GM12878 (cell line): ENCODE results near the gene COX4I2. TPM values are rescaled to one million over a fixed set of nuclear protein-coding genes. Genes with fewer than 3 reads are reported as not detected.
A peak's percentile ranks its signal among the peaks of the same experiment; 100 is the strongest.
"Not testable (repeated sequence)": the region's sequence is repeated elsewhere in the genome, so short reads cannot be mapped to it uniquely, and the experiment has no call there.

ENCODE experiments used
- ATAC-seq: fragments of 200-7000 bp; cut with Tn5 transposase; 3 replicates; pipeline ENCODE4 v1.9.1; 2020; ENCODE audit warnings: mild to moderate bottlenecking, moderate library complexity
- BruUV-seq: library from RNA; stranded (reverse); fragments of 400-500 nt; replicated peaks from 2 replicates; lab custom pipeline; 2021; lab: Mats Ljungman, UMichigan
- CTCF ChIA-PET: fragments of 300-600 bp; sonication (Branson Sonifier 250); formaldehyde crosslinking; extraction: SDS; loops from one replicate; lab custom pipeline; 2021; ENCODE audit warnings: inconsistent platforms; lab: Yijun Ruan, JAX
- POLR2A ChIA-PET: fragments of 350-600 bp; formaldehyde crosslinking; extraction: SDS; loops from one replicate; lab custom pipeline; 2021; ENCODE audit warnings: inconsistent platforms; lab: Charles Lee
- RAD21 ChIA-PET: fragments of 300-600 bp; sonication (Branson Sonifier 250); formaldehyde crosslinking; loops from one replicate; lab custom pipeline; 2023; ENCODE audit warnings: antibody characterized with exemption; ENCODE audit not compliant: unreplicated experiment; lab: Charles Lee
- SMC1A ChIA-PET: fragments of 300-600 bp; sonication (Branson Sonifier 250); formaldehyde crosslinking; loops from one replicate; lab custom pipeline; 2023; ENCODE audit not compliant: unreplicated experiment, uncharacterized antibody; lab: Charles Lee
- DNase-seq: peaks from one replicate; pipeline ENCODE4 v3.0.0-alpha.2; 2011; ENCODE audit warnings: low read depth, low spot score
- FAIRE-seq: peaks from 3 replicates; lab custom pipeline; 2011; peaks lifted over from hg19 to GRCh38; lab: Jason Lieb, UNC
- H2AFZ ChIP-seq: 2 replicates; pipeline ENCODE4 v1.6.0; 2011; ENCODE audit warnings: low read depth, low read length, control low read depth; ENCODE audit not compliant: control insufficient read depth
- H3K27ac ChIP-seq: 2 replicates; pipeline ENCODE4 v1.5.1; 2011; ENCODE audit warnings: control low read depth; ENCODE audit not compliant: control insufficient read depth, insufficient read depth
- H3K27me3 ChIP-seq, 2 experiments: replicated peaks in 1 of 2; 2 replicates each; pipeline versions ENCODE4 v1.6.0 to v1.6.1; 2011; ENCODE audit warnings: low read length in 1 of 2; ENCODE audit not compliant: control insufficient read depth in 2 of 2, insufficient read depth in 2 of 2
- H3K36me3 ChIP-seq, 2 experiments: 2 replicates each; pipeline ENCODE4 v1.5.1; 2011; ENCODE audit warnings: low read length in 1 of 2; ENCODE audit not compliant: control insufficient read depth in 2 of 2, insufficient read depth in 2 of 2
- H3K4me1 ChIP-seq: 2 replicates; pipeline ENCODE4 v1.6.1; 2011; ENCODE audit warnings: mild to moderate bottlenecking, low read length, moderate library complexity, mixed read lengths; ENCODE audit not compliant: control insufficient read depth, insufficient read depth
- H3K4me2 ChIP-seq: 2 replicates; pipeline ENCODE4 v1.6.0; 2011; ENCODE audit warnings: control low read depth; ENCODE audit not compliant: control insufficient read depth, insufficient read depth
- H3K4me3 ChIP-seq: fragments of 200-600 bp; sonication (generic); 2 replicates; pipeline ENCODE4 v1.5.1; 2016
- H3K79me2 ChIP-seq: 2 replicates; pipeline ENCODE4 v1.6.0; 2011; ENCODE audit warnings: low read length; ENCODE audit not compliant: control insufficient read depth, insufficient read depth
- H3K9ac ChIP-seq: 2 replicates; pipeline ENCODE4 v1.8.0; 2011; ENCODE audit warnings: low read length, control low read depth, mixed read lengths; ENCODE audit not compliant: control insufficient read depth, insufficient read depth
- H3K9me3 ChIP-seq: replicated peaks from 3 replicates; pipeline ENCODE4 v1.5.1; 2011; ENCODE audit warnings: mild to moderate bottlenecking, low read length; ENCODE audit not compliant: control insufficient read depth, insufficient read depth
- H4K20me1 ChIP-seq: 2 replicates; pipeline ENCODE4 v1.6.0; 2011; ENCODE audit not compliant: control insufficient read depth, insufficient read depth
- EGR1 ChIP-seq, 2 experiments: IDR thresholded peaks; 1 replicate in 1 of 2; 2 replicates in 1 of 2; pipeline ENCODE4 v1.6.1; 2011 to 2012; ENCODE audit warnings: low read depth in 2 of 2, low read length in 2 of 2, borderline replicate concordance in 1 of 2, mild to moderate bottlenecking in 1 of 2, moderate library complexity in 1 of 2
- FOXK2 ChIP-seq: fragments of 450-650 bp; IDR thresholded peaks from 2 replicates; pipeline ENCODE4 v1.6.1; 2017; ENCODE audit warnings: mild to moderate bottlenecking, moderate library complexity
- WRNIP1 ChIP-seq: IDR thresholded peaks from 2 replicates; pipeline ENCODE4 v1.6.1; 2011; ENCODE audit warnings: low read depth, low read length, improper control_type of control experiment, borderline replicate concordance
- WGBS: methylation state at CpG from one replicate; pipeline ENCODE4 v1.1.6; 2016; ENCODE audit warnings: low lambda C conversion rate; ENCODE audit not compliant: insufficient replicate concordance, insufficient coverage; ENCODE audit errors: missing lambda C conversion rate; 5-methylcytosine and 5-hydroxymethylcytosine counted together
- in situ Hi-C: fragments of 300-500 bp; cut with MboI; formaldehyde crosslinking; loops from 9 replicates; pipeline ENCODE4 v1.14.3; 2018; ENCODE audit warnings: mixed read lengths
- intact Hi-C: fragments of 100-400 bp; cut with micrococcal nuclease; formaldehyde crosslinking; loops from one replicate; pipeline ENCODE4 v1.14.2; 2022; ENCODE audit not compliant: unreplicated experiment
- polyA plus RNA-seq, 11 experiments: library from polyadenylated mRNA; depleted of rRNA in 4 of 11; unstranded in 6 of 11; stranded (reverse) in 5 of 11; fragments of >200 nt; fragmentation: Nextera tagmentation in 4 of 11; fragmentation: Illumina TruSeq in 1 of 11; extraction: Ambion mirVana in 4 of 11; extraction: Trizol in 1 of 11; gene quantifications; 1 replicate in 1 of 11; 2 replicates in 10 of 11; pipeline versions ENCODE4 v1.2.1 to v1.2.3, GENCODE V29; 2011 to 2016; ENCODE audit warnings: inconsistent platforms in 2 of 11, missing spikeins in 2 of 11, low read depth in 1 of 11
- total RNA-seq, 4 experiments: library from RNA; depleted of rRNA in 3 of 4; stranded (reverse); fragments of >200 nt in 3 of 4; fragmentation: Illumina TruSeq in 1 of 4; extraction: Trizol in 1 of 4; gene quantifications; 2 replicates each; pipeline versions ENCODE4 v1.2.1 to v1.2.3, GENCODE V29; 2013 to 2021
- TF ChIP-seq, protein P1 (sequence below): IDR thresholded peaks from 2 replicates; pipeline ENCODE4 v1.6.1; 2011; ENCODE audit warnings: low read depth, mild to moderate bottlenecking, low read length, moderate library complexity, borderline replicate concordance; ENCODE audit errors: extremely low read depth

The COX4I2 gene
- total and polyA plus RNA-seq, 10 of the 15 experiments (the other 5 are each of a cell fraction or from before 2014, with no cell fraction given), result not detected

DNA sequence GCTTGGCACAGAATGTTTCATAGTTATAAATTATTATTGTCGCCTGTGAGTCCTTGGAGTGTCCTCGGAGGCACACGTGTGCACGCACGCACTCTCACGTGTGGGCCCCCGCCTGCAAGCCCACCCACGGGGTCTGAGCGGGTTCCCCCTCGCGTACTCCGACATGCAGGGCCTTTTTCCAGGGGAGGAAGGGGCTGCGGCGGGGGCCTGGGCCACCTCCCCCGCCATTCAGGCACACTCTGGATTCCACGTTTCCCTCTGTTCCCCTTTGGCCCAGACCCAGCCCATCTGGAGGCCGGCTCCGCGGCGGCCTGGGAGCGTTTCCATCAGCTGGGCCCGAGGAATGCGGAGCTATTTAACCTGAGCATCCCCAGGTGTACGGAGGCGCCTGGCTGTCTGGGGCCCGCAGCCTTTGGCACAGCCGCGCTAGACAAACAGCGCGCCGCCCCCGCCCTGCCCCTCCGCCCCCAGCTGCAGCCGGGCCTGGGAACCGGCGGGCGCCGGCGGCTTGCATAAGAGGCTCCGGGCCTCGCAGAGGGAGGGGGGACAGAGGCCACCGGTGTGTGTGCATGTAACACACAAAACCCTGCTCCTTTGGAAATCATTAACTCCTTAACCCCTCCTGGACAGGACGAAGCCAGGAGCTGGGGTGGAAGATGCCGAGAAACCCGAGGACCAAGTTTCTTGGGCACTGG, 29.3 kb upstream of the COX4I2 start:
- FAIRE-seq (no peak), ATAC-seq (no peak), DNase-seq (no peak)
- TF ChIP-seq FOXK2 (0 out of 2 replicates have a peak, but pooled peaks have one; percentile 13), EGR1 (IDR thresholded peaks at IDR 0.05; ENCODE audit: borderline replicate concordance in 1 of 2, low read depth in 2 of 2, low read length in 2 of 2) (0 out of 3 replicates have a peak, but pooled peaks of 1 of the 2 experiments have one; percentile 39), WRNIP1 (no peak)
- TF ChIP-seq, protein P1, sequence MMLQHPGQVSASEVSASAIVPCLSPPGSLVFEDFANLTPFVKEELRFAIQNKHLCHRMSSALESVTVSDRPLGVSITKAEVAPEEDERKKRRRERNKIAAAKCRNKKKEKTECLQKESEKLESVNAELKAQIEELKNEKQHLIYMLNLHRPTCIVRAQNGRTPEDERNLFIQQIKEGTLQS, result no peak
- CTCF ChIA-PET, result interaction anchor here (0.6 to 18.6 kb wide), 3 partner anchors 18 to 115 kb away, joined by 3 to 958 read pairs (median 3); no protein-coding TSS in a partner anchor
- peaks cover 15% of the 10 kb centered on the region for H3K4me1 ChIP-seq
- H3K9me3 ChIP-seq, result no peaks in the 10 kb centered on the region; the same call in 2 of the 3 replicates
- H3K79me2 ChIP-seq, result no peaks in the 10 kb centered on the region
- in situ Hi-C loops (loop anchor here (5.0 kb wide), 1 partner anchor 36 kb away; no protein-coding TSS in a partner anchor), intact Hi-C loops (no loop called here)
- no peak overlapping the region for H3K4me2 ChIP-seq
- SMC1A ChIA-PET, result no interaction called here
- H3K27me3 ChIP-seq, result peaks cover 10 to 18% of the 10 kb centered on the region in 2 experiments
- RAD21 ChIA-PET, result interaction anchor here (0.6 kb wide), 1 partner anchor 21 kb away, joined by 3 read pairs; no protein-coding TSS in a partner anchor
- no peak overlapping the region for H3K27ac ChIP-seq
- POLR2A ChIA-PET, result interaction anchor here (0.6 to 1.1 kb wide), 2 partner anchors 34 to 35 kb away, joined by 3 to 4 read pairs; no protein-coding TSS in a partner anchor
- WGBS, result 33% methylated on average over 38 of the region's 45 CpGs
- H3K4me3 ChIP-seq, result no peak overlapping the region
- no peaks in the 10 kb centered on the region for H4K20me1 ChIP-seq
- no peaks in the 10 kb centered on the region for H3K36me3 ChIP-seq
- no TSS peak for BruUV-seq
- H3K9ac ChIP-seq, result no peak overlapping the region
- H2AFZ ChIP-seq, result no peak overlapping the region

DNA sequence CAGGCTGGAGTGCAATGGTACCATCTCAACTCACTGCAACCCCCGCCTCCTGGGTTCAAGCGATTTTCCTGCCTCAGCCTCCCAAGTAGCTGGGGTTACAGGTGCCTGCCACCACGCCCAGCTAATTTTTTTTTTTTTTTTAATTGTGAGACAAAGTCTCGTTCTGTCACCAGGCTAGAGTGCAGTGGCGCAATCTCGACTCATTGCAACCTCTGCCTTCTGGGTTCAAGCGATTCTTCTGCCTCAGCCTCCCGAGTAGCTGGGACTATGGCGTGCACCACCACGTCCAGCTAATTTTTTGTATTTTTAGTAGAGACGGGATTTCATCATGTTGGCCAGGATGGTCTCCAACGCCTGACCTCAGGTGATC, 25.5 kb upstream of the COX4I2 start:
- H3K9me3 ChIP-seq, H3K27me3 ChIP-seq, FAIRE-seq, in situ Hi-C loops, H3K79me2 ChIP-seq, H3K9ac ChIP-seq, H2AFZ ChIP-seq, H3K4me2 ChIP-seq, H4K20me1 ChIP-seq, H3K27ac ChIP-seq, H3K4me1 ChIP-seq, DNase-seq, BruUV-seq, H3K4me3 ChIP-seq, H3K36me3 ChIP-seq, ATAC-seq: not testable (repeated sequence)
- WGBS, result 57% methylated on average over 11 of the region's 12 CpGs
- intact Hi-C loops, result loop anchor here (2.0 to 5.0 kb wide), 2 partner anchors 97 to 150 kb away; partner anchors contain the start of gene HM13
- ChIA-PET RAD21 (interaction anchor here (0.9 to 4.4 kb wide), 27 partner anchors 8 to 152 kb away, joined by 3 to 126 read pairs (median 6); partner anchors contain the start of gene BCL2L1), SMC1A (interaction anchor here (0.6 to 5.2 kb wide), 18 partner anchors 9 to 111 kb away, joined by 3 to 108 read pairs (median 4); a partner anchor contains a TSS), CTCF (interaction anchor here (0.7 to 18.6 kb wide), 55 partner anchors 9 to 308 kb away, joined by 3 to 958 read pairs (median 4); partner anchors contain the start of genes BCL2L1, ID1 and TPX2), POLR2A (interaction anchor here (0.6 to 2.4 kb wide), 4 partner anchors 9 to 47 kb away, joined by 6 to 9 read pairs (median 6); no protein-coding TSS in a partner anchor)
